Kasumi-1 (cell line): Measurements from ENCODE around the gene ZNRF3.
"Not testable (repeated sequence)": the region's sequence is repeated elsewhere in the genome, so short reads cannot be mapped to it uniquely, and the experiment has no call there.

Experiments
- DNase-seq, 2 experiments: peaks; one replicate each; lab custom pipeline; 2025; lab: John Stamatoyannopoulos, UW

ZNRF3 gene

DNA sequence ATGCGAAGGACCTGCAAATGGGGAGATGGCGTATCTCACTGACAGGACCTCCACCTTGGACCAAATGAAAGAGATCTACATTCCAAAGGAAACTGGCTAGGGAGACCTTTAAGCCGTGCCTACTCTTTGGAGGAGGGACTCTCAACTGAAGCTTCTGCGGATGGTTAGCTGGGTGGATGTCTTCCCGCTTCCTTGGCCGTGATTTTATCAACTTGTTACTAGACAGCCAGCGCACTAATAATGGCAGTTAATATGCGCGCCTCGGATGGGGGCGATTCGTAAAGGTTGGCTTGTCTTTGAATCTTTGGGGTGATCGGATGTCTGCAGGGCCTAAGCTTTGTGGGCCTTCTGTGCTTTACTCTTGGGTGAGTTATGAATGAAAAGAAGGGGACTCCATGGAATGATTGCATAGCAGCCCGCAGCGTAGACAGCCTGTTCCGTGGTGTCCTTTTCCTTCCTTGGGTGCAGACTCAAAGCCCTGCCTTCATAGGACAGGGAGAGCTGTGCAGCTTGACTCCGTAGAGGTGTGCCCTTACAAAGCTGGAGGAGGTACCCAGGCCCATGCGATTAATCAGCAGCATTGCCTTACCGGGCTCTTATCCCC, 1.5 kb downstream of the ZNRF3 start:
- DNase-seq = no peak

DNA sequence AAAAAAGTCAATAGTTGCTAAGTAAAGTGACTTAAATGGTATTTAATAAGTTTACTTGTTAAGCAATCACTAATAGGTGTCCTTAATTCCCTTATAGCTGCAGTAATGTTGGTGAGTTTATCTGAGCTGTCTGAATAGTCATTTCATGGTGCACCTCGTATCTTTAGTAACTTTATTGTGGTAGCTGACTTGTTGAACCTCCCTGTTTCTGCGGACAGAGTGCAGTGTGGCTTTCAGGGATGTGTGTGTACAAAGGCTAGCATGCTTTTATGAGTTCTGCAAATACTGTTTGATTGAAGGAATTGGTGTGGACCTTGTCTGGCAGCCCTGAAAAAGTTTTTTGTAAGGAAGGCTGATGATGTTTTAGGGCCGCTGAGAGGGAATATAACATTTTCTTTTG, 2.6 kb downstream of the ZNRF3 start:
- no peak for DNase-seq

DNA sequence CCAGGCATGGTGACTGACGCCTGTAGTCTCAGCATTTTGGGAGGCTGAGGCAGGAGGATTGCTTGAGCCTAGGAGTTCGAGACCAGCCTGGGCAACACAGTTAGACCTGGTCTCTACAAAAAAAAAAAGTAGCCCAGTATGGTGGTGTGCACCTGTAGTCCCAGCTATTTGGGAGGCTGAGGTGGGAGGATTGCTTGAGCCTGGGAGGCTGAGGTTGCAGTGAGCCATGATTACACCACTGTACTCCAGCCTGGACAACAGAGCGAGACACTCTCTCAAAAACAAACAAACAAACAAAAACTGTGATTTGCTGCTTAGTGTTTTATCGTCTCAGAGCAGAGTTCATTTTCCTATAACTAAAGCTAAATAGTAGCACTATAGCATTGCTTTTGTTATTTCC, 3.3 kb downstream of the ZNRF3 start:
- DNase-seq = not testable (repeated sequence)

DNA sequence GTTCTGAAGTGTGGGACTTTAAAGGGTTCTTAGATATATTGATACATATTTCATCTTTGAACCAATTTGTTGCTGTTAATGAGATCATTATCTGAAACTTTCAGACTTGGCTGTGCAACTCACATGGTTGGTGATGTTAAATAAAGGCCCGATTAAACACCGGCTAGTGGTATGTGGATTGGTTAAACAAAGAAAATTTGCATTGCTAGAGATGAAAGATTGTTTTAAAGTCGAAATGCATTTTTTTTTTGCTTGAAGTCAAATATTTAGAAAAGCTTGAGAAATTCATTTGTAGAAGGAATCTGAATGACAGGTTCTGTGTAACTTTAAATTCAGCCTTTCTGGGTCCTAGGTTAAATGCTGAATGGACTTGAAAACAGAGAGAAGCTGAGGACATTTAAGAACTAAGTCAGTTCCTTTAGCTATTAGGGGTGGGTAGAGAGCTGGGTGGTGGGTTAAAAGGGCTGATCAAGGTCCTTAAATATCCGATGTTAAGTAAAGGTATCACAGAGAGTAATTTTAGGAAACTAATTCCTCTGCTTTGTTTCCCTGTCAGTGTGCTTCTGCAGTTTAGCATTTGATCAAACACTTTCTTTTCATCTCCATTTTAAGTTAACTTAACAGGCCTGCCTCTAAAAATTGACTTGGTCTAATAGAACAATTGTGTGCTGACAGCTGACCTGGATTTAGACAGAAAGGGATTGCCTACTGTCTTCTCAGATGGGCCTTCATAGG, 4.5 kb downstream of the ZNRF3 start:
- DNase-seq = no peak

DNA sequence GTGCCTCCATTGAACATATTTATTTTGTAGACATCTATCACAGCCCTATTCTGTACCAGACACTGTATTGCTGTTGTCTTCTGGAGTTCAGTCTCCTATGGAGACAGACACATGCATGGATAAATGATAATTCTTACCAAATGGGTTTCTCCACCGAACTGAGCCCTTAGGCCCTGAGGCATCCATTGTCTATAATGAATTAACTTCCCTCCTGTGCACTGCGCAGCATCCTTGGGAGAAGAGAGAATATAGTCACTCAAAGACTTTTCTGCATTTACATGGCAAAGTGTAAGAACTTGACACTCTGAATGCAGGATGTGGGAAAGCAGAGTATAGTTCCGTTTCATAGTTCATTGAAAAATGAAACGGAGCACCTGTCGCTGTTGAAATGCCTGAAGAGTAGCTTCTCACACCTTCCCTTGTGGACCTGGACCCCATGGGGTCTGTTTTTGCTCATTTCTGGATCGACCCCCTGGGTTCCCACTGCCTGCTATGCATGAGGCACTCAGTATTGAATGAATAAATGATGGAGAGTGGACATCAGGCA, 6.2 kb downstream of the ZNRF3 start:
- no peak for DNase-seq

DNA sequence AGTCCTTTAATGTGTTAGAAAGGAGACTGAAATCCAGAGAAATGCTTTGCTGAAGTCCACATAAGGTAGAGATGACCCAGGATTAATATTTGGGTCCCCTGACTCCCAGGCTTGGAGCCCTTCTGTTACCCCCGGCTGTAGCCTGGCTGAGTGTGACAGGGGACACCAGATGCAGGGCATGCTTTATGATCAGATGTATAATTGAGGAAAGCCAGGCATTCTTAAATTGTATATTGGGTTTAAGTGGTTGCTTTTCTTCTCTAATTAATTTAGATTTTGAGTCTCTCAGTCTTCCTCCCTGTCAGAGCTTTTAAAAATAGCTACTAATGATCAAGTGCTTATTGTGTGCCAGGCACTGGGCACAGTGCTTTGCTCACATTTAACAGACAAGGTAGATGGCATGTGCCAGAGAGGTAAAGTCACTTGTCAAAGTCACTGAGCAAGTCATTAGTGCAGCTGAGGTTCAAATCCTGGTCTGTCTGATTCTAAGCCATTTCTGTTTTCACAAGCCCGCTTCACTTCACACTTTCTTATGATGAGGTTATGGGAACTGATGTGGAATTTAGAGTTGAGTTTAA, 7.9 kb downstream of the ZNRF3 start:
- no peak for DNase-seq

DNA sequence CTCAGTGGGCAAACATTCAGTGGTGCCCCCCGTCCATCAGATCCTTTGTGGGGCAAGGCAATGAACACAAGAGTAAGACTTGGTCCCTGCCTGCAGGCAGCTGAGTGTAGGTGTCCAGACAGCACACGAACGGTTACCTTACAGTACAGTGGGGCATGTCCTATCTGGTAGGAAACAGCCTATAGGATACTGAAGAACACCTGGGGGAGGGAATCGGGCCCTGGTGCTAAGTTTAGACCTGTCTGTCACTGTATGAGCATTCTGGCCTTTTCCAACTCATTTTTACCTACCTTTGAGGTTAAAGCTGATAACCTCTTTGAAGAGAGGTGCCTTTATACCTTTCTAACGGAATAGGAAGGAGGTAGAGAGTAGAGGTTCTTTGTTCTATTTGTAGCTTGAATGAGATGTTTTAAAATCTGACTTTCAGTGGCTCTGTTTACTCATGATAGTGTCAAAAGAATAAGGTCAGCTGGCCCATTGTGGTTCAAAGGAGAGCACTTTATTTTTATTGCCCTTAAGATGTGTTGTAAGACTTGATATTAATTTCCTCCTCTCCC, 8.9 kb downstream of the ZNRF3 start:
- no peak for DNase-seq

DNA sequence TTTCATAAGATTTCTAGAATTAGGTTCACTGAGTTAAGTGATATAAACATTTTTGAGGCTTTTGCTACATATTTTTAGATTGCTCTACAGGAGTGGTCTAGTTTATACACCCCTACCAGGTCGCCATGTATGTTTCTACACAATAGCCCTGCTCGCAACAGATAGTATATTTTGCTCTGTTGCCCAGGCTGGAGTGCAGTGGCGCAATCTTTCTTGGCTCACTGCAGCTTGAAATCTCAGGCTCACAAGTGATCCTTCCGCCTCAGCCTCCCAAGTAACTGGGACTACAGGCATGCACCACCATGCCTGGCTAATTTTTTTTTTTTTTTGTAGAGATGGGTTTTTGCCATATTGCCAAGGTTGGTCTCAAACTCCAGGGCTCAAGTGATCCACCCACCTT, 10.4 kb downstream of the ZNRF3 start:
- DNase-seq = no peak

DNA sequence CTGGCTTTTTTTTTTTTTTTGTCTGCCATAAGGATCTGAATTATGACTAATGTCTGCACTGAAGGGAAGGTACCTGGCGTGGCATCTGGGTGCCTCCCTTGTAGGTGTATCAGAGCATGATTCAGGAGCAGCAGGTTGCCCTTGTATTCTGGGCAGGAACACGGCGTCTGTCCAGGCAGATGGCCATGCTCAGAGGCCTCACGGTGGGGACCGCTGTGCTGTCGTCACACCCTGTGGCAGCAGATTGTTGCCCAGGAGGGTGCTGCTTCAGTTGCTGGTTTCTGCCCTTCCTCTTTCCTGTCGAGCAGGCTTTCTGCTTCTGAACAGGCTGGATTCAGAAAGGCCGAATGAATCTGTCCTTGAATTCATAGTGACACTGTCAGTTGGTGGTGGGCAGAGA, 11.0 kb downstream of the ZNRF3 start:
- peak; percentile 73 to 75 for DNase-seq

DNA sequence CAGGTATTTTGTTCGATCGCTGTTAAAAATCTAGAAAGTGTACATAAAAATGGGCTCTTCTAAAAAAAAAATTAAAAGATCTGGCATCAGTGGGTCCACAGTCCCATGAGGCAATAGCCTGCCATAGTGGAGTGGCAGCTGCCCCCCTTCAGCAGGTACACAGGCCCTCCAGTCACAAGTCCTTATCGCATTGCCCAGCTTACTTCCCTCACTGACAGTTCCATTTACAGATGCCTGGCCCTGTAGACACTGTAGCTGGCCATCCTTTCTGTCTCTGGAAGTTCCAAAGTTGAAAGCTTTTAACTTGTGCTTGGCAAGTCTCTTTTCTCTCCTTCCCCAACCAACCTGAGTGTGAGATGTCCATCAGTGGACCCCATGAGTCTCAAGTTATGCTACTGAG, 11.4 kb downstream of the ZNRF3 start:
- DNase-seq = no peak

DNA sequence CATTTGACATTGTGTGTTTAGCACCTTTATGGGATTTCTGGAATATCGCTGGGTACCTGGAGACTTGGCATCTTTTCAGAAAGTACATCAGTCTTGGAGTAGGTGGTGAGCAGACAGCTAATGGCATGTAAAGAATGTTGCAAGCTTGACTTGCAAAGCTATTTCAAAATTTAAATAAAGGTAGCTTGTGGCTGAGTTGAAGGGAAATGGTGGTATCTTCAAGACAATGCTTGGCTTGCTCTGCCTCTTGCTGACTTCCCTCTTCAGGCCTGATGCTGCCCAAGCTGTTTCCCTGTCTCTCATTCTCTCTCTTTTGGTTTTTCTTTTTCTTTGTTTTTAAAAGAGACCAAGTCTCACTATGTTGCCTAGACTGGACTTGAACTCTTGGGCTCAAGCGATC, 13.2 kb downstream of the ZNRF3 start:
- DNase-seq = peak; percentile 70 to 72

DNA sequence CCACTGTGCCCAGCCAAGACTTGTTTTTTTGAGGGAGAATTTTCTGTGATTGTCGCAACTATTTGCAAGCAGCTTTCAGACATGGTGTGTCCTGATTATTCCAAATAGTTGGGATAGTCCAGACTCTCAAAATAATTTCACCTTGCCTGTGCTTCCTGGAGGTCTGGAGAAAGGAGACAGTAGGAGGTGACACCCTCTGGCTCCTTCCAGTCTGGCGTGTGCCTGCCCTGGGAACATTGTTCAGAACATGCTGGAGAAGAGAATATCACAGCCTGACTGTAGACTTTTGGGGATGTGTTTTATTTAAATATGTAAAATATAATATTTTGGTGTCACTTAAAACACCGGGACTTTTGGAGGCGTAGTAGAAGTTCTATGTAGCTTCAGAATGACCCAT, 14.9 kb downstream of the ZNRF3 start:
- DNase-seq = no peak

DNA sequence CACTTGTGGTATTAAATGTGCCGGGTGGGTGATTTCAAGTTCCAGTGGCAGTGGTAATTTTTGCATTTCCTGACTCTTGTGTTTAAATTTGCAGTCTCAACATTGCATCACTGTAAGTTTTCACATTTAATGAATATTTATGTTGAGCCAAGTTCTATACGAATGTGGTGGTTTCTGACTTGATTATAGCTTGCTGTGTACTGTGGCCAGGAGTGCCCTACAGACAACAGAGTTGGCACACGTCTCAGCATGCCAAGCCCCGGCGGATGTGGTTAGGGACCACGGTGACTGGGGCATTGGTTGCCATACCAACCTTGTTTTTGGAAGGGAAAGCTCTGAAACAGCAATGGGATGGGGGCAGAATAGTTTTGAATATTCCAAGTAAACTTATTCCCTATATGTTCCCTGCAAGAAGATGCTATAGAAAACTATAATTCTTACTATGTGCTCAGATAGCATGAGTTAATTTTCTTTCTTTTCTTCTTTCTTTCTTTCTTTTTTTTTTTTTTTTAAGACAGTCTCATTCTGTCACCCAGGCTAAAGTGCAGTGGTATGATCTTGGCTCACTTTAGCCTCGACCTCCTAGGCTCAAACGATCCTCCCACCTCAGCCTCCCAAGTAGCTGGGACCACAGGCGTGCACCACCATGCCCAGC, 16.0 kb downstream of the ZNRF3 start:
- DNase-seq = no peak

DNA sequence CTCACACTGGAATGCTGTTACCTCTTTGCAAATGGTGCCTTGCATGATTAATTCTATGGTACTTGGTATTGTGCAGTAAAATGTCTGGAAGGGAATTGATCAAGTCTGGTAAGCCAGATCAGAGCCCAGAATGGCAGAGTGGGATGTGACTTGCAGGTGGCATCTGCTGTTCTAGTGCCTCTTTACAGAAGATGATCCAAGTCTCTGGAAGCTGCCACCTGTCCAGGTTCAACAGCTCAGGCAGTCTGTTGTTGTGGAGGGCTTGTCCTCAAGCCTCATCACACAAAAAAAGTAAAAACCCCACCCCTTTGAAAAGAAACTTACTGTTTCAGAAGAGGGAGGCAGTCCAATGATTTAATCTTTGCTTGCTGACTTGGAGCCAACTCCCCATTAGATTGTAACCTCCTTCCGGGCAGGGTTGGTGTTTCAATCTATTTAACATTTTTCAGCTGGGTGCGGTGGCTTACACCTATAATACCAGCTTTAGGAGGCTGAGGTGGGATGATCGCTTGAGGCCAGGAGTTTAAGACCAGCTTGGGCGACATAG, 17.1 kb downstream of the ZNRF3 start:
- no peak for DNase-seq

DNA sequence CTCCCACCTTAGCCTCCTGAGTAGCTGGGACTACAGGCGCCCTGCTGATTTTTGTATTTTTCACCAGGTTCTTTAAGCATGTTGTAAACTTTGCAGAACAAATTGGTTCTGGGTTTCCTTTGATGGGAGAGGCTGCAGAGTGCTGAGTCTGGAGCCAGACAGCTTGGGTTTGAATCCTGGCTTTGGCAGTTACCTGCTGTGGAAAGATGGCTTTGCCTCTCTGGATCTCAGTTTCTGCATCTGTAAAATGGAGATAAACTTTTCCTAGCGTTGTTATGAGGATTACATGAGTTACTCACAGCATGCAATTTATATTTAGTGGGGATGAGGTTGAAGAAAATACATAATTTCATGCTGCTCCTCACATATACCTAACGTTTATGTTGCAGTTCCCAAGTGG, 19.1 kb downstream of the ZNRF3 start:
- no peak for DNase-seq

DNA sequence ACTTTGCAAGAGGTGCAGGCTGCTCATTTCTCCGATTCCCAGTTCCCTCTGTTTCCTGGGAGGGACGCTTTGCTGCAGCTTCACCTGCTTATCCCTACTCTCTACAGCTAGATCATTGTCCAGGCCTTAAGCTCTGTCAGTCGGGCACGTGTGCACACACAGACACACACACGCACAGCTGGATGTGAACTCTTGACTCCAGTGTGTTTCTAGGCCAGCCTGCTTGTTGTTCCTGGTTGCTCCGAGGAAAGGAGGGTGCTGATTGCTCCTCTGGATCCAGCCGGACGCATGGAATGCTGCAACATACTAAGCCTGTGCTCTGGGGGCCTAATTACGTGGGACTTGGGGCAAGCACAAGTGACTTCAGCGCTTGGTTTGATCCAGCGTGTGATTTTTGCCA, 19.7 kb downstream of the ZNRF3 start:
- no peak for DNase-seq

DNA sequence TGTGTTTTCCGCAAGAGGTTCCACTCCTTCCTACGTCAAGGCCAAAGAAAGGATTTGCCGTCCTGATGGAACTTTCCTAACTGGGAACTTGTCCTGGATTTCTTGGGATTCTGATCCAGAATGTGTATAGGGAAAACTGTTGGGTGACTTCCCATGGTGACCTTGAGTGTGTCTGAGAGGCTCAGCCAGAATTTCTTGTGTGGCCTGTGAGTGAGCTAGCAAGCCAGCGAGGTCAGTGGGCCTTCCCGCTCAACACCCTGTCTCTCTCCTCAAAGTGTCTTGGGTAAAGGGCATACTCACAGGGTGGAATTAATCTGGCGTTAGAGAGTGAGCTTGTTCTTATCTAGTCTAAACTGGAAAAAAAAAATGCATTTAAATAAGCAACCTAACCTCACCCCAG, 20.4 kb downstream of the ZNRF3 start:
- DNase-seq = no peak

DNA sequence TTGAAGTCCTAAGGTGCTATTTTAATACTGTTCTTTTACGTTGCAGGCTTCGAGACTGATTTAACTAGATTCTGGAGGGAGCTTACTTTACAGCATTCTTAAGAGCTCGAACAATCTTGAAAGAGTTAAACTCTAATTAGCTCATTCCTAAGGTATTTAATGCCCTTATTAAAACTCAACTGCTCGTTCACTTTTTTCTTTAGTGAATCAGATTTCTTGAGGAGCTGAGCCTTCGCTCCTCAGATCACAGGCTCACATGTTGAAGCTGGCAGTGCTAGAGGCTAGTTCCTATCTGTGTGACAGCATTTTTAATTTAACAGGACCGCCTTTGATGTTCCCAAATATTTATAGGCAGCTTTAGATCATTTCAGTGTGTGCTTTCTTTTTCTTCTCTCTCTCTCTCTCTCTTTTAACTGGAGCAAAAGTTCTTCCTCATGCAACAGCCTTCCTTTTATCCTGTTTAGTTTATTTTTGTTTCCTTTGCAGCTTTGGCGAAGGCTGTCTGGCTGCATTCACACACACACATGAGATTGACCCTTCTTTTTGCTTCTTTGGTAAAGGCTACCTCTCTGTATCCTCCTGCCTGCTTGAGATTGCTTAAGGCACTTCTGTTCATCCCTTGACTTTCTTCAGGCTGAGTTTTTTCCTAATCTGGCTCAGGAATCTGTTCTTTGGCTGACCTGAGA, 21.0 kb downstream of the ZNRF3 start:
- no peak for DNase-seq

DNA sequence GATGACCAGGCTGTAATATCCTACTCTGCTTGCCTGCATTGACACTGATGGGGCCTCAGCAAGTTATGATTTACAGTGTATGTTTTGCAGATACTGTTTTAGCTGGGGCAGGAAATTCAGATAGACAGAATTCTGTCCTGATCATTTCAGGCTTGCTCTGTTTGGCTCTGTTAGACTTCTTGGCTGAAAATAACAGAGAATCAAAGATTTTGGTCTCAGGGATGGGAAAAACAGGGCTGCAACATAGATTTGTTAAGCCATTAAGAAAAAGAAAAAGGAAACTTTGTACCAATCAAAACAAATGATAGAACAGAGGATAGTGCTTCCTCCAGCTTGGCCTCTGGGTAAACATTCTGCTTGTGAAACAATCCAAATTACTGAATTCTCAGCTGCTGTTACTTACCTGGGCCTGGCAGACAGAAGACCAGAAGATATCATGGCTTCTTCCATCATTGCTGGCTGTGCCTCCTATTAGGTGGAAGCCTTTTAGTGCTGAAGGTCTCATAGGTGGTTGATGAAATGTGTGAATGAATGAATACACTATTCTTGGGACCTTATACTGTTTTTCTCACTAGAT, 22.0 kb downstream of the ZNRF3 start:
- DNase-seq = no peak

DNA sequence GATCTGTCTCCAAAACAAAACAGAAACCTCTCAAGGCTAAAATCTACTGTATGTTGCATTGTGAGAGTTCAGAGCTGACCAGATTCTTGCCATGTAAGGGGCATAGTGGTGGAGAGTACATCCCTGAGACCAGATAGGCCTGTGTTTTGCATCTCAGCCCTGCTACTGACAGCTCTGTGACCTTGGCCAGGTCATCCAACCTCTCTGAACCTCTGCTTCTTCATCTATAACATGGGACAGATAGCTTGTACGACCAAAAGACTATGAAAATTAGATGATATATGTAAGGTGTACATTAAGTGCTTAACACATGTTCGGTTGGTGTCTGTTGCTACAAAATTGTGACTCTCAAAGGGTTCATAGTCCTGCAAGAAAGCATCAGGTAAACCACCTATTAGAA, 22.9 kb downstream of the ZNRF3 start:
- no peak for DNase-seq

DNA sequence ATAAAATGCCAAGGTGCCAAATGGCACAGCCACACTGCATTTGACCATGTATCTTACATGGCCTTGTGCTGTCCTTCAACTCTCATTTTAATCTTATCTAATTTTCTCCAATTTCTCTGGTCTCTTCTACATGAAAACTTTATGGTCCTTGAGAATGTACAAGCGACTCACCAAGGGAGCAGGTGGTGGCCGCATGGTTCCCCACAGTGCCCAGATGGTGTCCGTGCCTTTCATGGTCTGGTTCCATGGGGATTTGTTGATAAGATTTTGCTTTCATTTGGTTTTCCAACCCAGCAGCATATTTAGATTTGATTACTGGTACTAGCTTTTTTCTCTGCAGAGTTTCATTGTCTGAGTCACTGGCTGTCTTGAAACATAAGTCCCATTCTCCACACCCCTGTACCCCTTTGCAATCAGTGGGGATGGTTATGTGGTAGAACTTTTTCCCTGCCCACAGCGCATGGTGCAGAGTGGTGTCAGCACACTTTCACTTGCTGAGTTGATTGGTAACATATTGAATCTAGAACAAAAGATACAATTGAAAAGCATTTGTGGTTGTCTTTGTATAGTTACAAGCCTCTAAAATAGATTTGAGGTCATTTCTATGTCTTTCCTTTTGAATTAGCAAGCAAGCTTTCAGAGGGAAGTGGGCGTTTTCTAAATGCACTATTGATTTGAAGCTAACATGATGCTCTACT, 24.1 kb downstream of the ZNRF3 start:
- no peak for DNase-seq
